Trophoblast cell (in vitro differentiated cells and primary cell): Measurements from ENCODE around the gene PAX8.

Source experiments
- DNase-seq, 2 donors: peaks; one replicate each; pipeline ENCODE4 v3.0.0-alpha.2; 2016
- H2AFZ ChIP-seq: 2 replicates; pipeline ENCODE4 v1.6.1; 2013; ENCODE audit warnings: low read length, moderate library complexity, mild to moderate bottlenecking; ENCODE audit not compliant: insufficient read depth, poor library complexity
- H2AK5ac ChIP-seq: 2 replicates; pipeline ENCODE4 v1.6.1; 2013; ENCODE audit warnings: mild to moderate bottlenecking, low read length
- H2BK120ac ChIP-seq: 2 replicates; pipeline ENCODE4 v1.6.1; 2013; ENCODE audit warnings: low read length, mild to moderate bottlenecking, moderate library complexity; ENCODE audit not compliant: insufficient read depth, poor library complexity
- H2BK12ac ChIP-seq: 2 replicates; pipeline ENCODE4 v1.6.1; 2013; ENCODE audit warnings: mild to moderate bottlenecking, low read length, moderate library complexity
- H2BK5ac ChIP-seq: 2 replicates; pipeline ENCODE4 v1.6.1; 2013; ENCODE audit warnings: low read length, low read depth, moderate library complexity, mild to moderate bottlenecking; ENCODE audit not compliant: poor library complexity
- H3K14ac ChIP-seq: 2 replicates; pipeline ENCODE4 v1.6.1; 2013; ENCODE audit warnings: mild to moderate bottlenecking, low read length
- H3K18ac ChIP-seq: 2 replicates; pipeline ENCODE4 v1.6.1; 2013; ENCODE audit warnings: mild to moderate bottlenecking, low read length
- H3K23ac ChIP-seq: 2 replicates; pipeline ENCODE4 v1.6.1; 2013; ENCODE audit warnings: low read length
- H3K27ac ChIP-seq: 2 replicates; pipeline ENCODE4 v1.5.1; 2013; ENCODE audit warnings: low read depth, mild to moderate bottlenecking, inconsistent platforms, low read length, moderate library complexity
- H3K27me3 ChIP-seq: 2 replicates; pipeline ENCODE4 v1.6.1; 2013; ENCODE audit warnings: inconsistent platforms, mild to moderate bottlenecking, low read length, moderate library complexity; ENCODE audit not compliant: insufficient read depth
- H3K36me3 ChIP-seq, 2 experiments: 1 replicate in 1 of 2; 2 replicates in 1 of 2; pipeline ENCODE4 v1.6.1; 2013; ENCODE audit warnings: low read length in 2 of 2, mild to moderate bottlenecking in 2 of 2, moderate library complexity in 1 of 2; ENCODE audit not compliant: insufficient read depth in 2 of 2, control insufficient read depth in 1 of 2
- H3K4ac ChIP-seq: 2 replicates; pipeline ENCODE4 v1.6.1; 2013; ENCODE audit warnings: low read depth, mild to moderate bottlenecking, low read length, moderate library complexity
- H3K4me1 ChIP-seq, 2 experiments: 1 replicate in 1 of 2; 2 replicates in 1 of 2; pipeline ENCODE4 v1.6.1; 2013; ENCODE audit warnings: low read length in 2 of 2, mild to moderate bottlenecking in 2 of 2, moderate library complexity in 1 of 2; ENCODE audit not compliant: insufficient read depth in 2 of 2, control insufficient read depth in 1 of 2
- H3K4me2 ChIP-seq: 2 replicates; pipeline ENCODE4 v1.6.1; 2013; ENCODE audit warnings: inconsistent platforms, mild to moderate bottlenecking, low read length, moderate library complexity
- H3K4me3 ChIP-seq: 2 replicates; pipeline ENCODE4 v1.5.1; 2013; ENCODE audit warnings: mild to moderate bottlenecking, low read depth, low read length, inconsistent platforms
- H3K79me1 ChIP-seq: one replicate; pipeline ENCODE4 v1.6.1; 2013; ENCODE audit warnings: low read length
- H3K79me2 ChIP-seq: 2 replicates; pipeline ENCODE4 v1.6.1; 2013; ENCODE audit warnings: low read length, mild to moderate bottlenecking; ENCODE audit not compliant: control insufficient read depth, insufficient read depth, poor library complexity
- H3K9ac ChIP-seq: 2 replicates; pipeline ENCODE4 v1.6.1; 2013; ENCODE audit warnings: mild to moderate bottlenecking, low read length
- H3K9me3 ChIP-seq: 2 replicates; pipeline ENCODE4 v1.6.1; 2013; ENCODE audit warnings: low read depth, mild to moderate bottlenecking, control low read depth, inconsistent platforms, low read length; ENCODE audit not compliant: insufficient read depth
- H4K12ac ChIP-seq: 2 replicates; pipeline ENCODE4 v1.6.1; 2013; ENCODE audit warnings: low read depth, mild to moderate bottlenecking, low read length, moderate library complexity
- H4K8ac ChIP-seq: 2 replicates; pipeline ENCODE4 v1.6.1; 2013; ENCODE audit warnings: low read depth, mild to moderate bottlenecking, low read length, moderate library complexity
- H4K91ac ChIP-seq: one replicate; pipeline ENCODE4 v1.6.1; 2013; ENCODE audit warnings: low read depth, mild to moderate bottlenecking, low read length, moderate library complexity
- WGBS: extraction: QIAGEN DNeasy Blood & Tissue Kit; methylation state at CpG from one replicate; pipeline ENCODE4 v1.1.7; 2013; ENCODE audit warnings: missing lambda C conversion rate; ENCODE audit not compliant: insufficient read length, insufficient coverage; ENCODE audit errors: extremely low coverage; 5-methylcytosine and 5-hydroxymethylcytosine counted together

Gene PAX8

GRCh38 chr2:113258471-113259147 is 20.1 kb downstream of the PAX8 start:
- Histone ChIP-seq H3K9me3 (no peaks in the 10 kb centered on the region), H3K18ac (no peak overlapping the region), H2BK5ac (no peak overlapping the region), H3K4ac (no peak overlapping the region), H3K4me3 (no peak overlapping the region), H3K79me1 (no peaks in the 10 kb centered on the region), H3K36me3 (no peaks in the 10 kb centered on the region), H4K8ac (no peak overlapping the region), H3K4me1 (no peaks in the 10 kb centered on the region), H3K14ac (no peak overlapping the region), H4K91ac (no peak overlapping the region), H2BK120ac (no peak overlapping the region), H2AK5ac (no peak overlapping the region), H3K27me3 (no peaks in the 10 kb centered on the region), H3K27ac (no peak overlapping the region), H3K23ac (no peak overlapping the region), H4K12ac (no peak overlapping the region), H2BK12ac (no peak overlapping the region), H3K79me2 (no peaks in the 10 kb centered on the region), H2AFZ (no peak overlapping the region), H3K9ac (no peak overlapping the region), H3K4me2 (no peak overlapping the region)
- no CpG with 5 or more reads among the region's 6 CpGs for WGBS
- DNase-seq = no peak

GRCh38 chr2:113257516-113258264 is 21.0 kb downstream of the PAX8 start:
- Histone ChIP-seq H3K27ac (no peak overlapping the region), H4K8ac (no peak overlapping the region)

GRCh38 chr2:113255140-113256070 is 23.3 kb downstream of the PAX8 start:
- no CpG with 5 or more reads among the region's 4 CpGs for WGBS
- Histone ChIP-seq H2AK5ac (no peak overlapping the region), H4K8ac (no peak overlapping the region), H3K9me3 (no peaks in the 10 kb centered on the region), H2BK5ac (no peak overlapping the region), H4K91ac (no peak overlapping the region), H3K14ac (no peak overlapping the region), H3K4ac (no peak overlapping the region), H3K27me3 (no peaks in the 10 kb centered on the region), H3K4me2 (no peak overlapping the region), H3K36me3 (no peaks in the 10 kb centered on the region), H3K4me3 (no peak overlapping the region), H2BK12ac (no peak overlapping the region), H3K79me1 (no peaks in the 10 kb centered on the region), H3K27ac (no peak overlapping the region), H4K12ac (no peak overlapping the region), H2AFZ (no peak overlapping the region), H3K23ac (no peak overlapping the region), H3K79me2 (no peaks in the 10 kb centered on the region), H3K4me1 (no peaks in the 10 kb centered on the region), H3K18ac (no peak overlapping the region), H3K9ac (no peak overlapping the region), H2BK120ac (no peak overlapping the region)
- DNase-seq = no peak

More at GRCh38 chr2:113257516-113258264, 21.0 kb downstream of the PAX8 start:
- Histone ChIP-seq H2AK5ac (no peak overlapping the region), H3K14ac (no peak overlapping the region), H2AFZ (no peak overlapping the region), H2BK12ac (no peak overlapping the region), H3K23ac (no peak overlapping the region), H3K79me2 (no peaks in the 10 kb centered on the region), H4K12ac (no peak overlapping the region), H2BK5ac (no peak overlapping the region), H3K9ac (no peak overlapping the region), H3K27me3 (no peaks in the 10 kb centered on the region), H3K4me2 (no peak overlapping the region), H3K79me1 (no peaks in the 10 kb centered on the region), H2BK120ac (no peak overlapping the region), H3K4me1 (no peaks in the 10 kb centered on the region), H3K4me3 (no peak overlapping the region), H4K91ac (no peak overlapping the region), H3K4ac (no peak overlapping the region), H3K36me3 (no peaks in the 10 kb centered on the region), H3K9me3 (no peaks in the 10 kb centered on the region), H3K18ac (no peak overlapping the region)
- no CpG with 5 or more reads among the region's 7 CpGs for WGBS
- no peak for DNase-seq

- Histone ChIP-seq H2AFZ (no peak overlapping the region), H3K79me1 (no peaks in the 10 kb centered on the region), H2BK5ac (no peak overlapping the region), H3K4me2 (no peak overlapping the region), H2BK120ac (no peak overlapping the region), H2AK5ac (no peak overlapping the region), H3K4ac (no peak overlapping the region), H3K4me1 (no peaks in the 10 kb centered on the region), H3K79me2 (no peaks in the 10 kb centered on the region), H3K4me3 (no peak overlapping the region), H3K27me3 (no peaks in the 10 kb centered on the region), H3K27ac (no peak overlapping the region), H4K91ac (no peak overlapping the region), H4K8ac (no peak overlapping the region), H3K18ac (no peak overlapping the region), H2BK12ac (no peak overlapping the region), H3K14ac (no peak overlapping the region), H3K9ac (no peak overlapping the region), H3K23ac (no peak overlapping the region), H3K9me3 (no peaks in the 10 kb centered on the region), H3K36me3 (no peaks in the 10 kb centered on the region), H4K12ac (no peak overlapping the region)
- WGBS = no CpG with 5 or more reads among the region's 4 CpGs
- no peak for DNase-seq
Observed at GRCh38 chr2:113253453-113253852, 25.3 kb downstream of the PAX8 start.
